ENCODE data around the gene DPT. TPM values are rescaled to one million over a fixed set of nuclear protein-coding genes. Genes with fewer than 3 reads are reported as not detected.

Gene DPT
- total RNA-seq, 1 donor from 2014 or later, result 1.4 TPM

GRCh38 chr1:168719306-168720111, 9.5 kb downstream of the DPT start:
- Mint-ChIP-seq H3K27me3 (ENCODE audit: unreplicated experiment) (peaks cover 13% of the 10 kb centered on the region), H3K4me3 (ENCODE audit: unreplicated experiment) (no peak overlapping the region), H3K9me3 (ENCODE audit: unreplicated experiment) (no peaks in the 10 kb centered on the region), H3K27ac (ENCODE audit: unreplicated experiment) (no peak overlapping the region), H3K4me1 (ENCODE audit: unreplicated experiment) (no peaks in the 10 kb centered on the region), H3K36me3 (ENCODE audit: unreplicated experiment) (no peaks in the 10 kb centered on the region)
- no peak for TF ChIP-seq CTCF (IDR thresholded peaks at IDR 0.05)
- DNase-seq (ENCODE audit: extremely low spot score, unreplicated experiment), result no peak

- H3K27me3 Mint-ChIP-seq (ENCODE audit: unreplicated experiment), result peaks cover 10% of the 10 kb centered on the region
- H3K4me3 Mint-ChIP-seq (ENCODE audit: unreplicated experiment), result no peak overlapping the region
- no peaks in the 10 kb centered on the region for H3K9me3 Mint-ChIP-seq (ENCODE audit: unreplicated experiment)
- H3K27ac Mint-ChIP-seq (ENCODE audit: unreplicated experiment), result no peak overlapping the region
- H3K4me1 Mint-ChIP-seq (ENCODE audit: unreplicated experiment), result no peaks in the 10 kb centered on the region
- no peaks in the 10 kb centered on the region for H3K36me3 Mint-ChIP-seq (ENCODE audit: unreplicated experiment)
- DNase-seq (ENCODE audit: extremely low spot score, unreplicated experiment), result no peak
- no peak for TF ChIP-seq CTCF (IDR thresholded peaks at IDR 0.05)
These were observed 10.8 kb downstream of the DPT start for GRCh38 chr1:168717906-168718891.

- H3K4me1 Mint-ChIP-seq (ENCODE audit: unreplicated experiment), result peaks cover 17% of the 10 kb centered on the region
- H3K27ac Mint-ChIP-seq (ENCODE audit: unreplicated experiment), result no peak overlapping the region
- no peaks in the 10 kb centered on the region for H3K9me3 Mint-ChIP-seq (ENCODE audit: unreplicated experiment)
These were observed 15.0 kb downstream of the DPT start for GRCh38 chr1:168714012-168714411.

GRCh38 chr1:168709405-168710363, 19.3 kb downstream of the DPT start:
- H3K4me3 Mint-ChIP-seq (ENCODE audit: unreplicated experiment), result peak overlapping the region; percentile 41
- DNase-seq (ENCODE audit: extremely low spot score, unreplicated experiment), result no peak
- no peak for TF ChIP-seq CTCF (IDR thresholded peaks at IDR 0.05)
- H3K4me1 Mint-ChIP-seq (ENCODE audit: unreplicated experiment), result peaks cover 32% of the 10 kb centered on the region
- H3K27ac Mint-ChIP-seq (ENCODE audit: unreplicated experiment), result peak overlapping the region; percentile 97
- H3K9me3 Mint-ChIP-seq (ENCODE audit: unreplicated experiment), result peaks cover 3% of the 10 kb centered on the region
- no peaks in the 10 kb centered on the region for H3K27me3 Mint-ChIP-seq (ENCODE audit: unreplicated experiment)
- H3K36me3 Mint-ChIP-seq (ENCODE audit: unreplicated experiment), result no peaks in the 10 kb centered on the region

More at GRCh38 chr1:168714012-168714411, 15.0 kb downstream of the DPT start:
- no peak for DNase-seq (ENCODE audit: extremely low spot score, unreplicated experiment)
- Mint-ChIP-seq H3K27me3 (ENCODE audit: unreplicated experiment) (no peaks in the 10 kb centered on the region), H3K4me3 (ENCODE audit: unreplicated experiment) (no peak overlapping the region), H3K36me3 (ENCODE audit: unreplicated experiment) (no peaks in the 10 kb centered on the region)
- no peak for TF ChIP-seq CTCF (IDR thresholded peaks at IDR 0.05)

Measured in osteocyte (in vitro differentiated cells).